GM19463 (cell line): Measurements from ENCODE around the gene ELP4.

Source experiments
- ATAC-seq: cut with Tn5 transposase; IDR thresholded peaks from one replicate; pipeline ENCODE4 v1.9.1; 2021; ENCODE audit warnings: mild to moderate bottlenecking, moderate library complexity; ENCODE audit not compliant: unreplicated experiment

ELP4 gene

GRCh38 chr11:31797190-31798056 lies 287.9 kb downstream of the ELP4 start:
- no peak for ATAC-seq

- no peak for ATAC-seq
These were observed 288.5 kb downstream of the ELP4 start for GRCh38 chr11:31798057-31798553.

GRCh38 chr11:31798554-31799434 lies 289.2 kb downstream of the ELP4 start:
- ATAC-seq: peak; percentile 65

- no peak for ATAC-seq
These were observed 290.1 kb downstream of the ELP4 start for GRCh38 chr11:31799435-31800397.

GRCh38 chr11:31800398-31801265 lies 291.1 kb downstream of the ELP4 start:
- no peak for ATAC-seq

DNA sequence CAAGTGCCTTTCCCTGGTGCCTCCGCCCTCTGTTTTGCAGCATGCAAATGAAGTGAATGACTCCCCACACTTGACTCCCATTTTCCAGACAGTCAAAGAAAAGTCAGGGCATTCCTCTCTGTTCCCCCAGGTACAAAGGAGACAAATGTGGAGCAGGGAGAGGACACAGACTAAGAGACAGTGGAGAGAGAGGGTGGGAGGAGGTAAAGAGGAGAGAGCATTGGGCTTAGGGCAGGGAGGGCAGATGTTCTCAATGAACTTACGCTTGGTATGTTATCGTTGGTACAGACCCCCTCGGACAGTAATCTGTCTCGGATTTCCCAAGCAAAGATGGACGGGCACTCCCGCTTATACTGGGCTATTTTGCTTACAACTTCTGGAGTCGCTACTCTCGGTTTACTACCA lies 291.7 kb downstream of the ELP4 start:
- no peak for ATAC-seq

GRCh38 chr11:31802000-31802551 lies 292.5 kb downstream of the ELP4 start:
- no peak for ATAC-seq

GRCh38 chr11:31802609-31802989 lies 293.0 kb downstream of the ELP4 start:
- no peak for ATAC-seq

DNA sequence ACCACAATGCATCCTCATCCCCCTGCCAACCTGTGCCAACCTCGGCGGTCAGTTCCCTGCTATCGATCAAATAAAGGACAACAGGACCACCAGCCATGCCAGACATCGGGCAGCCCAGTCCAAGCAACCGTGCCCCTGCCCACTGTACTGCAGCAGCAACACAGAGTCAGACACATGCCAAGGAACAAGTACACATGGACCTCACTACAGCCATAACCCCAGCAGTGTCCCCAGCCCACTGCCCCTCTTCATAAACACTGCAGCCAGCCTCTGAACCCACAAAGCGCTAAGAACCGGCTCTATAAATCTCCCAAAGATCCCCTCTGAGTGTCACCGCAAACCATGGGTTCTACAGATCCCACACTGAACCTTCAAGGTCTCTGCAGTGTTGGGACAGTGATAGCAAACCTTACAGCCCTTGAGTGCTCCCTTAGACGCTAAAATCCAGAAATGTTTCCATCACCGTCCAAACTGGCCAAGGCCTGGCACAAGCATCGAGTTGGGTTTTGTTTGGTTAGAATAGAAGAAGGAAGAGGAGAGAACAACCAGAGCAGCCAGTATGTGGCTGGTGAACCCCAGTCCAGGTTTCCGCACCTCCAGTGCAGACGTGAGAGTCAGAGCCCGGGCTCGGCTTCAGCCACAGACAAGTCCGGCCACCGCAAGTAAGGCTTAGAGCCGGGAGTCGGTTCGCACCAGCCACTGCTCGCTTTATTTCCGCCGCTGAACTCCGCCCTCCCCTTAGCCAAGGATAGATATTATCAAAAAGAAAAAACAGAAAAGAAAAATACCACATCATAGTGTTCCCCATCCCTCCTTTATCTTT lies 293.6 kb downstream of the ELP4 start:
- no peak for ATAC-seq

GRCh38 chr11:31803813-31804311 lies 294.3 kb downstream of the ELP4 start:
- no peak for ATAC-seq

GRCh38 chr11:31804312-31805036 lies 294.9 kb downstream of the ELP4 start:
- peak; percentile 53 for ATAC-seq

DNA sequence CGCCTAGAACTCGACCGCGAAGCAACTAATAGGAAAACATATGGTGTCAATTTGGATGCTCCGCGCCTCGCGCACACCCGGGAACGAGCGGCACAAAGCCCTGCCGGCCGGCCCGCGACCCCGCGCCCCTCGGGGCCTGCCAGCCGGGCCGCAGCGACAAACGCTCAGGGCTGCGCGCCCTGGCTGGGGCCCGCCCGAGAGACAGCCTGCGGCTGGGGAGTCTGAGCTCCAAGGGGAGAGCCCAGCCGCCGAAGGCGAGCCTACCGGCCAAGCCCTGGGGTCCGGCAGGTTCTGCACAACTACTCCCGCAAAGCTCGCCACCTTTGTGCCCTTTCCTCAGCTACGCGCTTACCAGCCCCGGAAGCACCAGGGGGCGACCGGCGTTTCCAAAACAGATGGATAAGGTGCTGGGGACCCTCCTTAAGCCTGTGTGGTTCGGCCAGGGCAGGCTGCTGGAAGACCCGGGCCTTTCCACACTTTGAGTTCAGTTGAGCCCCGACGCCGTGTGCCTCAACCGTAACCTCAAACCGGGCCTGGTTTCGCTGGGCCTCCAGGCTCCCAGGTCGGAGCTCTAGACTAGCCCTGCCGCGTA lies 295.6 kb downstream of the ELP4 start:
- ATAC-seq: no peak

GRCh38 chr11:31805629-31806185 lies 296.1 kb downstream of the ELP4 start:
- ATAC-seq: no peak

DNA sequence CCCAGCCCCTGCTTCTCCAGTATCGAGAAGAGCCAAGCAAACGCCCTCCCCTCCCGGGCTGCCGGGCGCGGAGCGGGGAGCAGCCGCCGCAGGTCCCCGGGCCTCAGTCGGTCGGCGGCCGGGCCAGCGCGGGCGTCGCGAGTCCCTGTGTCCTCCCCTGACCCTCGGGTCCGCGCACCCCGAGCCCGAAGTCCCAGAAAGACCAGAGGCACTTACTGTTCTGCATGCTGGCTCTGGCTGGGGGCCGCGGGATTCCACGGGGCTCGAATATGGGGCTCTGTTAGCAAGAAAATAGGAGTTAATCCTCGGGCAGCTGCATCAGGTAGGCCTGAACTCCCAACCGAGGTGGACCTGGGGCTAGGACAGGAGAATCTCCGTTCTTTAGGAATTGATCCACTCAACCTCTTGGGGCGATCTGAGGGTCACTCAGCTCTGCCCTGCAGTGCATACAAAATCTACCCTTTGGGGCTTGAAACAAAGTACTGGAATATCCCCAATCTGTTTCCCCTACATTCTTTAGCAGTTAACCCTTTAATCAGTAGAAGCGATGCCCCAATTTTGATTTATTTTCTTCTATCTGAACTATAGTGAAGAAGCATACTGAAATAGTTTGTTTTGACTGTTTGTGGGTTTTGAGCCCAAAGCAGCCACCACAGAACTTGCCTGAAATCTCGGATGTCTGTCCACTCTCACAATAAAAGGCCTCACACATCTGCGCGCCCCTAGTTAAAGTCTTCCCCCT lies 296.8 kb downstream of the ELP4 start:
- ATAC-seq: no peak

DNA sequence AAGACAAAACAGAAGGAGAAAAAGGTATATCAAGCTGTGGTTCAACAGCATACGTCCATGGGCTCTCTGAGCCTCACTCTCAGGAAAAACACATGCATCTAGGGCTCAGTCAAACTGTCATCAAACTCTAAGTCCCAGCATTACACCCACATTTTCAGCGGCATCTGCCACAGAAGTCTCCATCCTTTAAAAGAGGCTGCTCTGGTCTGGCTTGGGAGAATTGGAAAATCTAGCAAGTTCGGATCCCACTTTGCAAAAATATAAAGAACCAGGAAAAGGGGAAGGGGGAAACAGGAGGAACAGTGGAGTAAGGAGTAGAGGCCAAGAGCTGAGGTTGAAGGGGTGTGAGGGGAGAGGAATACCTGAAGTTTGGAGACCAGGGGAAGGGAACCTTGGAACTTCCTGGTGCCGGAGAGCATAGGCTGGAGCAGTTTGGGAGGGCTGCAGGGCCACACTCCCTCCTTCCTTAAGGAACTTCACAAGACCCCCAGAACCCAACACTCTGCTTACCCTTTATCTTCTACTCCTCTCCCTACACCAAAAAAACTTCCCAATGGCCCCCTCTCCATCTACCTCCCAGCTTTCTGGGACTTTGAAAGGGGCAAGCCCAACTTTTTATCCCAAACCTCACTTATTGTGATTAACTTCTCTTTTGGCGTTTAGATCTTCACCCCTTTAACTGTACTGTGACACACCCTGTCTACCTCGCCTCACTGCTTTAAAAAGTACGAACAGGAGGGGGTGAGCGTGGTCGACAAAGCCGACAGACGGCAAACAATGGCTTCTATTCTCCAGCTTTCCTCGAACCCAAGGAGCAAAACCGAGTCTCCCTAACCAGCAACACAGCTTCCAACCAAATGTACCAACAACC lies 297.6 kb downstream of the ELP4 start:
- ATAC-seq: no peak
